NCI-H1930 (cell line): ENCODE results near the gene FAM117A.
"Not testable (repeated sequence)": the region's sequence is repeated elsewhere in the genome, so short reads cannot be mapped to it uniquely, and the experiment has no call there.

ENCODE experiments used
- DNase-seq, 2 experiments: peaks; one replicate each; lab custom pipeline; 2025; lab: John Stamatoyannopoulos, UW

Gene FAM117A

DNA sequence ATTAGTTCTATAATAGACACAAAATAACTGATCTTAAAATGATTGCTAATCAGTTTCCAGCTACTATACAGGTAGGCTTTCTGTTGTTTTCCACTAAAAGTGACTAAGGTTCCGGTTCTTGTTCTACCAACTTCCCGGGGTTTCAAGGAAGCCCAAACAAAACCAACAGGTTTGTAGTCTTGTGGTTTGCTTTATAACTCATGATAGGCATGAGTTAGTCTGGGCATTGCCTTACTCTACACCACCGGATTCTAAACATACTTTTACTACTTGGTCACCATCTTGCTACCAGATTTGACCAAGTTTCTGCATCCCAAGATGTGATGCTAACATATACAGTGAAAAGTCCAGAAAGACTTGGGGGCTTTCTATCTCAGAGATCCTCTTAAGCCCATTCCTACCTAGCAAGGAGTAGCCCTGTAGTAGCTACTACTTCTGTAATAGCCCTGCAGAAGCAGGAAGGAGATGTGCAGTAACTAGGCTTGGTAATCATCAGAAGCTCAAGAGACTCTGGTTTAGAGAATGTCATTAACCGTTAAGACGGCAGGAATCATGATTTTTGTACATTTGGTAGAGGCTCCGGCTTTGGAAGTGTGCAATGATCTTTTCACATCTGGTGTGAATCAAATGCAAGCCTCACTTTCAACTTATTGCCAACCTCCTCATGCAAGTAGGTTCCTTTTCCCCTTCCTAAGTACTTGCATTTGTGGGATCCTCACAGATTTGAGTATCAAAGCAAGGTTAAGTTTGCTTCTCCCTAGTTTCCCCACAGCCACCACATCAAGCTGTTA is 1.6 kb downstream of the FAM117A start:
- DNase-seq = no peak

DNA sequence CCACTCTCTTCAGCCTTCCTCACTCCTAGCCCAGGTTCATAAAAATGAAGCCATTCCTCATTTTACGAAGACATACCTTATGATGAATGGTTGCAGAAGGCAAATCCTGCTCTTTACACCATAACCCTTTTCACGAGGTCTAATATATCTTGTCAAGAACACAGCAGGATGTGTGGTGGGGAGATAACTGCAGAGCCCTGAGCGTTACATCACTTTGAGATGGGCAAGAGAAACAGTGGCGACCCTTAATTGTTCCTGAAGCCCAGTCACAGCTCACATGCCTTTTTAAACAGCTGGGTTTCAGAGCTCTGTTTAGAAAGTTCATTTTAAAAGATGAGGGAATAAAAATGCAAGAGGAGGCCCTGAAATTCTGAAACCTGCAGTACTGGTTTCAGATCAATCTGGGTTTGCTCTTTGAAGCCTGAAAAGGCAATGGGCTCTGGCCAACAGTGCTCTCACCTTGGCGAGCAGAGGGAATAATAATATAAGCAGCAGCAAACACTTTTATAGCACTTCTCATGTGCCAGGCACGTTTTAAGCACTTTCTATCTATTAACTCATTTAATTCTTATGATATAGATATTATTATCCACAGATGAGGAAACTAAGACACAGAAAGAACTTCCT is 2.9 kb downstream of the FAM117A start:
- no peak for DNase-seq

DNA sequence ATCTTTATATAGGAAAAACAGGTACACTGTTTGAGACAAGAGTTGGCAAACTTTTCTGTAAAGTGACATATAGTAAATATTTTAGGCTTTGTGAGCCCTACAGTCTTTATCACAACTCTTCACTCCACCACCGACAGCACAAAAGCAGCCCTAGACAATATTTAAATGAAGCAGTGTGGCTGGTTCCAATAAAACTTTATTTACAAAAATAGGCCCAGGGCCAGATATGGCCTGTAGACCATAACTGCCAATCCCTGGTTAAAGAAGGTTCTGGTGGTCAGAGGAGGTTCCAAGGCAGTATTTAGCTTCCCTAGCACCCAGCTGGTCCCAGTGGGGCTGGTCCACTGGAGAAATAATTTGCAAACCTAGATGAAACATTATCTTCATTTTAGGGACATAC is 3.6 kb downstream of the FAM117A start:
- no peak for DNase-seq

DNA sequence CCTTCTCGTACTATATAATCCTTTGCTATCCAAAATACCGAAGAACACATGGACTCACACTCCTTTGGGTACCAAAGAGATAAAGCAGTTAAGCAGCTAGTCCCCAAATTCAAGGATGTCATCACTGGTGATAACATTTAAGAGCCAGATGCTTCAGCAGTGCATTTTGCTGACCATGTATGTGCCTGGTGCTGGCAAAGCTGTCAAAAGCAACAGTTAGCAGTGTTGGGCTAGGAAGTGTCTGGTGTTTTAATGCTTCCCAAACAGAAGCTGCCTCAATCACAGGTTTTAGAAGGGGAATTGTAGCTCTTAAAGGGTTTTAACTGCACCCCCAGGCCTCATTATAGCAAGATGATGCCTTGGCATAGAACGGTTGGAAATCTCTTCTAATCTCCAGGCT is 4.7 kb downstream of the FAM117A start:
- no peak for DNase-seq

DNA sequence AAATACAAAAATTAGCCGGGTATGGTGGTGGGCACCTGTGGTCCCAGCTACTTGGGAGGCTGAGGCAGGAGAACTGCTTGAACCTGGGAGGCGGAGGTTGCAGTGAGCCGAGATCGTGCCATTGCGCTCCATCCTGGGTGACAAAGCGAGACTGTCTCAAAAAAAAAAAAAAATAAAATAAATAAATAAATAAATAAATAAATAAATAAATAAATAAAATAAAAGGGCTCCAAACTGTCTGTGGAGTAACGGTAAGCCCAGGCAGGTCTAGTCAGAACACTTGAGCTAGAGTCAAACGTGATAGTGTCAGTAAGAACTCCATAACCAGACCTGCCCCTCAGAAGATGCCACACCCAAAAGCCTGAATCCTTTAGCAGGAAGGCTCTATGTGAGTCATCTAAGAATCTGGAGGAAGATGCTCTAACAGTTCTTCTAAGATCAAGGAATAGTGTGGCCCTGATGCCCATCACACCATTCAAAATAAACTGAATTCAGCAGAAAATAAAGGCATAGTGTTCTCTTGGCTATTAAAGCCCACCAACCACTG is 5.4 kb downstream of the FAM117A start:
- DNase-seq = not testable (repeated sequence)

DNA sequence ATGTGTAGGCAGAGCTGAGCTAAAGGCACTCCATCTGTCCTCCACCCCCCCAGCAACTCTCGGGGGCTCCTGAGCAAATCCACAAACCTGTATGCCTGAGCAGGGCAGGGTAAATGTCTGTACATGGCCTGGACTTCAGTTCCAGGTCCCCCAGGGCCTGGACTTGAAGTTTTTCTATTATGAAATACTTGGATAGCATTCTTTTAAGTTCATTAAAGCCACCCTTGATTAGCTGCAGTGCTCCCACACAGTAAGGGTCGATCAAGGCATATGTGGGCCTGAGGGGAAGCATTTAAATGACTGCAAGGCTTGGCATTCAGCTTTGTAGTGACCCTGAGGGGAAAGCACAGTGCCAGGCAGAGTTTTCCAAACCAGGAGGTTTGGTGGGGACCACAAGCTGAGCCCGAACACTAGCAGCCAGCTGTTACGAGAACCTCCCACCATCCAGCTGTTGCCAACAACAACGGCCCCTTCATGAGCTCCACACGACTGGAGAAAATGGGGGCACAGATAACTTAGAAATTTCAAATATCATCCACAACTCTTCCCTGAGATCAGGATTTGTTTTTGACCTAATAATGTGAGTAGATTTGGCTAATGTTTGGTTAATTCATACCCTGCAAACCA is 6.7 kb downstream of the FAM117A start:
- DNase-seq = no peak

DNA sequence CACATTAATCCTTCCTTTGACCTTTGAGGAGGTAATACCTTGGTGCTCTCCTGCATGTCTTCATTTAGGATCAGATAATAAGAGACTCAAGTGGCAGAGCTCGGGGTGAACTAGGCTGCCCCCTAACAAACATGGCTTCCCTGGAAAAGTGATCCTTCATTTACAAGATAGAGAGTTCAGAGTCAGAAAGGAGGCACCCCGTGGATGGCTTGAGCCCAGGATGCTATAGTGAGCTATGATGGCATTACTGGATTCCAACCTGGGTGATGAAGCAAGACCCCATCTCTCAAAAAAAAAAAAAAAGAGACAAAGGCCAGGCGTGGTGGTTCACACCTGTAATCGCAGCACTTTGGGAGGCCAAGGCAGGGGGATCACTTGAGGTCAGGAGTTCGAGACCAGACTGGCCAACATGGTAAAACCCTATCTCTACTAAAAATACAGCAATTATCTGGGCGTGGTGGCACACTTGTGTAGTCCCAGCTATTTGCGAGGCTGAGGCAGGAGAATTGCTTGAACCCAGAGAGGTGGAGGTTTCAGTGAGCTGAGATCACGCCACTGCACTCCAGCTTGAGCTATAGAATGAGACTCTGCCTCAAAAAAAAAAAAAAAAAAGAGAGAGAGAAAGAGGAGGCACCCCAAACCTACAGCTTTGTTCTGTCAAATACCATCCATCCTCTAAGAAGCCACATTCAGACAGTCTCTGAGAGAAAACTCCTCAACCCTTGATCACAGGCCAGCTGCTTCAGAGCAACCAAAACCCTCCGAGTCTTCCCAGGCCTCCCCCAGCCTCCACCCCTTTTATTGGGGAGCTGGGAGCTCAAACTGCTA is 7.4 kb downstream of the FAM117A start:
- no peak for DNase-seq

DNA sequence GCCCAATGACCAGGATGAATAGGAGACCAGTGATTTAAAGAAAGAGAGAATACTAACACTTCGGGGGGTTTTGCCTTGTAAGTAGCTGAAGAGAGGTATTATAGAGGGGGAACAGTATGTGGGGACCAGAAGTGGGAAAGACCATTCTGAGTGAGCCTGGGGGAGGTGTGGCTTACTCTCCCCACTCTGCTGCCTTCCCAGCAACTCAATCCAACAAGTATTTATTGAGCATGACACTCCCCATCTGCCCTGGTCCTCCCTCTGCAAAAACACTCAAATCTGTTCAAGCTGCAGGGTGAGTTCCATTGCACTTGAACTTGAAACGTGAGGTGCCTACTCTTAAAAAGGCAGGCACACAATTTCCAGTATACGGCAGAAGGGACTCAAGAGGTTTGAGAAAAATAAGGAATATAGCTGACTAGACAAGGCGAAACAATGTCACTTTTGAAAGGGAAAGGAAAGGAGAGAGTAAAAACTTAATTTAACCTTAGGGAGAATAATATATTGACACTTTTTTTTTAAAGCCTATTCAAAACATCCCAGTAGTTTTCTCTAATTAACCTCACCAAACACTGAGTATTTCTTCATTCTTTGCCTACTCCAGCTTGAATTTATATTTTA is 8.2 kb downstream of the FAM117A start:
- DNase-seq = no peak

DNA sequence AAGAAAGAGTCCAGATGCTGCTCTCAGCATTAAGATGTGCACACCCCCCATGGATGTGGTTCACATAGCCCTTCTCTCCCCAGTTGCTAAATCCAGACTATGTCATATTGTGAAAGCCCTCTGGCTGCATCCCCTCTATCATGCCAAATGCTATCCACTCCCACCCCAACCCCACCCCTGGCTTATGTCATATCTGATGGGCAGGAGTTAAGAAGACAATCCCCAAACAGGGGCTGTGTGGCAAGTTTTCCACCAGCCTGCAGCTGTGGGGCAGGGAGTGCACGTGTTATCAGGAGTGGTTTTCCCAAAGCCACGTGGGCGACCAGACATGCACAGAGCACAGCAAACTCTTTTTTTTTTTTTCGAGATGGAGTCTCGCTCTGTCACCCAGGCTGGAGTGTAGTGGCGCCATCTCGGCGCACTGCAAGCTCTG is 10.0 kb downstream of the FAM117A start:
- no peak for DNase-seq

DNA sequence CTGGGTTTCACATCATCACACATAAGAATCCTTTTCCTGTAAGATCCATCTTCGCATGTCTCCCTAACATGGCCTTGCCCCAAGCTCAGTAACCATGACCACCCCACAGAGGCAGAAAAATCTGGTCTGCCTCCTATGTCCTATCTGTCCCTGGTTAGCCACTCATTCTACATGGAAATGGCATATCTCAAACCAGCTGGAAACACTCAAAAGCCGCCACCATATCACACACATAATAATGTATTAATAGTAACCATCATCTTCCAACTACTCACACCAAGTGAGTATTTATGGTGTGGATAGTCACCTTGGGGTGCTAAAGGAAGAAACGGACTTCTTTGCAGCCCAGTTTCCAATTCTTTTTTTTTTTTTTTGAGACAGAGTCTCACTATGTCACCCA is 11.4 kb downstream of the FAM117A start:
- DNase-seq = no peak

DNA sequence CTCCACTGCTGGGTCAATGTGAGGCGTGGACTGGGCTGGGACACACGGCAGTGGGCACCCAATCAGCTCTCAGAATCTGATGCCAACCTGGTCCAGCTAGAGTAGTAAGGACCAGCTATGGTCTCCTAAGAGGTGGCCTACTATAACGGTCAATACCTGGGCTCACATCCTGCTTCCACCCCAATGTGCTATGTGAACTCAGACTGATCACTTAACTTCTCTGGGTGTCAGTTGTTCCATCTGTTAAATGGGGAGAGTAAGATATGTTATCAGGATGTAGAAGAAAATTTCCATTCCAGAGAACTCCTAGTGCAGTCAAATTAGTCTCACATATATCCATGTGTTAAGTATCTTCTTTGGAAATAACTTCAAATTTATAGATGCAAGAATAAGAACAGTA is 14.2 kb downstream of the FAM117A start:
- DNase-seq = no peak

DNA sequence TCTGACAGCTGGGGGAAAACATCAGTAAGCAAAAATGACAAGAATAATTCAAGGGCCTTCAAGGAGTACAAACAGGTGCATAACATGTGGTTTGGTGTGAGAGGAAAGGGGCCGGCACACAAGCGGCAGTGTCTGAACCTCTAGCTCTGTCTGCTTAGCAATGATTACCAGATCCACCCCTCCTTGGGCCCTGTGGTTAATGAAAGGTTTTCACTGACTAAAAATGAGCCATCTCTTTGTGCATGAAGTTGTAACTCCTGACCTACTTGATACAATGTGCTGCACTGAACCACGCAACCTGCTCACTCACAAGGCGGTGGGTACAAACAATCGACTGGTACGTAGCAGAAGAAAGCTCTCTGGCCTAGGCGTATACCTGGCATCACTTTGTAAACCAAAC is 15.1 kb downstream of the FAM117A start:
- no peak for DNase-seq

DNA sequence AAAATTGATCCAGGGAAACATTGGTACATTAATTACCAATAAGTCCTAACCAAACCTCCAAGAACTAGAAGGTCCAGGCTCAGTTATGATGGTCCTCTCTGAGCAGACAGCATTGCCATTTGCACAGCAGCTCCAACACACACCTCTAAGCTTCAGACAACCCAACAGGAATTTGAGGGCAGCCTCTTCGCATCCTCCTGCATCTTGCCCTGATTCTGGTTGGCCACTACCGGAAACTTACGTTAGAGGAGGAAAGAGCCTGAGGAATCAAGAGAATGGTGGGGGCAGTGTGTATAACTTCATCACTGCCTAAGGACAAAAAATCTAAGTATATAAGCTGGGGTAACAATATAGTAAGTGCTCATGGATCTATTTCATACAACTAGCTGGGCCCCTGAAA is 15.7 kb downstream of the FAM117A start:
- DNase-seq = no peak

DNA sequence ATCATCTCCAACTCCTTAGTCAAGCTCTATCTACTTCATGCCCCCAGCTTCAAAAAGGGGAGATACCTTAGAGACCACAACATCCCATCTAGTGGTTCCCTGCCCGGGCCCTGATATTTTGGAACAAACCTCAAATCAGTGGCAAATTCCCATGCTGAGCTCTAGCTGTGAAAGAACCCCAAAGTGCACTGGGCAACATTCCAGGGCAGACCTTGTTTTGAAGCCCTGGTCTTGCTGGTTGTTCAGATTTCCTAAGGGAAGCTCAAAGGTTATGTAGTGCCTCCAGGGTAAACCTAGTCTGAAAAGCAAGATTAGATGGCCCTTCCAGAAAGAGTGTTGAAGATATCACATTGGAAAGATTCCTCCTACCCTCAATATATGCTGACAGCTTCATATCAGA is 16.3 kb downstream of the FAM117A start:
- DNase-seq = no peak

DNA sequence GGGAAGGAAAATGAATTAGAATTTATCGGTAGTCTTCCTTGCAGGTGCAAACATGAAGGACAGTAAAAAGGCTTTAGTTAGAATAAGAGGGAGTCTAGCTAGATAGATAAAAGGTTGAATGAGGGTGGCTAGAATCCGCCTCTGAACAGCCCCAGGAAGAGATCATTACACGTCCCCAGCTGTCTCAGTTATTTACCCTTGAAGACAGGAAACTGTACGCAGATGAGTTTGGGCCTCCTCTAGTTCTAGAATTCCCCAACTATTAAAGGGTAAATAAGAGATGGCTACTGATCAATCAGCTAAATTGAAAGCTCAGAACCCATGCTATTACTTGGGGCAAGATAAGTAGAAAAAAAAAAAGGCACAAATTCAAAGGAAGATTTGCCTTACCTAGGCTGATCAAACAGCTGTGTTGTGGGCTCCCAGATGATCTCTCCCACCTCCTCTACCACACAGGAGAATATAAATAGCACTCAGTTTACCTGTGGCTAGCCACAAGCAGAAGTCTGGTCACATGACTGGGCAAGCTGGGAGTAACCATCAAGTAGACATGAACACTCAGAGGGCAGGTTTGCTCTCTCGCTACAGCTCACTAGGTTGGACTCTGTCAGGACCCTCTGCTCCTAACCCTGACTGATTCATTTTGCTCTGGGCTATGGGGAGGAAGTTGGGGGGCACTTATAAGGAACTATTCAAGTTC is 17.0 kb downstream of the FAM117A start:
- no peak for DNase-seq

DNA sequence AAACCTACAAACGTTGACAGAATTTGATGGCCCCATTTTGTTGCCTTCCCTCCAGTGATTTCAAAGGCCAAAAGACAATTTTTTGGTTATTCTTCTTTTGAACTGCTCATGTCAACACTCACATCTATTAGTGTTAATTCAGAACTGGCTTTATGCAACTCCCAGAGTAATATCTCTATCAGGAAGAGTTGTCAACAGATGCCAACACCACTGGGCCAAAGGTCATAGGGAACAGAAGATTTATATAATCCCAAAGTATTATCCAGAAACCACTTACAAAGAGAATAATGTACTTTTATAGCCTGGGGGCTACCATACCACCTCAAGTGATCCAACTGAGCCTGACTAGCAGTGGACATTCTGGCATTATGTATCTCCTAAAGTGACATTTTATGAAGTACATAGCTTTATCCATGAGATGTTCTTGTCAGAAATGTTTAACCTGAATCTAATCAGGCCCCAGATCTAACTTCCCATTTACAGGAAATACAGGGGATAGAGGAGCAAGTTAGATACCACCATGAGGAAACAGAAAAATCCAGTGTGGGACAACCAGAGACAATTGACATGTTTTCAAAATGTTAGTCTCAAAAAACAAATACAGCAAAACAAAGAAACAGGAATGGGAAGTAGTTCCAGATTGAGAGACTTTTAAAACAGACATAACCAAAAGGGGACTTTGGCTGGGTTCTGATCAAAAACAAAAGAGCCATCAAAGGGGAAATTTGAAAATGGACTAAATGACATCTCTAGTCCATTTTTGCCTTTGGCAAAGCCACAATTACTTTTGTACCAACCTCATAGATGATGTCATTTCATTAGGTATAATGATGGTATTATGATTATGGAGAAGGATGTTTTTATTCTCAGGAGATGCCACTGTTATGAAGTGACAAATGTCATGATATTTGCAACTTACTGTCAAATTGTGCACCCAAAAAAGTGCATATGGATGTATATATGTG is 18.5 kb downstream of the FAM117A start:
- DNase-seq = no peak

DNA sequence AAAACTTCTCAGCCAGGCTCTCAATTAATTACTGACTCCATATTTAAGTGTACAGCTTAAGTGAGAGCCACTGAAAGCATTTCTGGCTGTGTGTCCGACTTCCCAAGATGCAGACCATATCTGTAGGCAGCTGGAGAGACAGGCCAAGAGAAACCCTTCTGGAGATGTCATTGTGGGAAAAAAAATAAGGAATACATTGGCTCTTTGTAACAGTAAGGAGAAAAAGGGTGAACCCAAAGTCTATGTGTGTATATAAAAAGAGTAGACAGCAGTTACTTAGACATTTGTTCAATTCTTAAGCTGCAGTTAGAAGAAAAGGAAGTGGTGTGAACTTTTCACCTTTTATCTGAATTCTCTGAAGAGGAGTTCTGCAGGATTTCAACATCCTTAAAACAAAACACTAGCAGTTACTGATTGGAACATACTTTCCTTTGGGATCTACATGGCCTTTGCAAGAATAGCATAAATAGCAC is 21.7 kb downstream of the FAM117A start:
- DNase-seq = no peak

DNA sequence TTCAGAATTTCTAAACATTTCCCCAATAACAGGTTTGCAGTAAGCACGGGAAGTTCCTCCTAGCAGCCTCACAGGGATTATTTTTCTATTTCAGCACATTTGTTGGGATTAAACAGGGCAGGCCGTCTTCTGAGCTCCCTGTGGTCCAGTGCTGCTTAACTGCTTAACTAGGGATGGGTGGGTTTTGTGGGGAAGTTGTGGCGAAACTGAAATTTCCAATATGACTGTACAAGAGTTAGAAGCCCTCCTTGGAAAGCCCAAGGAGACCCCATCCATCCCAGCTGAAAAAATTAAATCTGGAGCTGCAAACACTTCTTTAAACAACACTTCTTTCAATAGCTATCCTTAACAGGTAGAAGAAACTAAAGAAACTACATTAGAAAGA is 22.2 kb downstream of the FAM117A start:
- no peak for DNase-seq

DNA sequence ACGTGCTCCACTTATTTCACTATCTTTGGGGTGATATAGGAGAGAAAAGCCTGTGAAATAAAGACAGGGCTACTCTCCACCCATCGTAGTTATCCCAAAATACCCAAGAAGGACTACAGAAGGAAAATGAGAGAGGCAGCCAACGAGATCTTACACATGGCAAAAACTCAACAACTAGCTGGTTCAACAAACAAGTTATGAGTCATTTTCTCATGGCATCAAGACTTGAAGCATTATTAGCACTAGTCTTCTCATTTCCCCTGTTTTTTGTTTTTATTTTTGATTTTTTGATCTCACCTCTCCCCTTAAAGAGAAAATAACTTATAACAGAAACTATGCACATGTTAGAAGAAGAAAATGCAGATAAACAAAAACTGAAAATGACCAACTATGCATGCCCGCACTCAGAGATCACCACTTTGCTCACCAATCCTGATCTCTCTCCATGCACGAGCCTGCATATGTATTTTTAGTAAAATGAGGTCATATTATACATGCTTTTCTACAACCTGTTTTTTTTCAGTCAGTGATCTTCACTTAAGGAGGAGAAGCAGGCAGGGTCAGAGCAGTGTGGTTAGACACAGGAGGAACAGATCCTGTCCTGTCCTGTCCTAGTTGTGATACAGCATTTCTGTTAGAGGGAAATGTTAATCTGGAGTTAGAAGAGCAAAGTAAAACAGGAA is 22.8 kb downstream of the FAM117A start:
- no peak for DNase-seq
